HG03064 (cell line): ENCODE data around the gene LRRC28.

Experiments used
- ATAC-seq: cut with Tn5 transposase; IDR thresholded peaks from one replicate; pipeline ENCODE4 v1.9.1; 2021; ENCODE audit warnings: low read depth; ENCODE audit not compliant: unreplicated experiment

The LRRC28 gene

GRCh38 chr15:99296386-99296785 lies 45.1 kb downstream of the LRRC28 start:
- ATAC-seq, result no peak

- ATAC-seq, result no peak
Measured at GRCh38 chr15:99303907-99304306, 52.6 kb downstream of the LRRC28 start.

- no peak for ATAC-seq
Measured at GRCh38 chr15:99305761-99306505, 54.7 kb downstream of the LRRC28 start.

GRCh38 chr15:99306694-99307338 lies 55.5 kb downstream of the LRRC28 start:
- no peak for ATAC-seq

GRCh38 chr15:99307735-99308134 lies 56.5 kb downstream of the LRRC28 start:
- no peak for ATAC-seq

GRCh38 chr15:99310745-99311144 lies 59.5 kb downstream of the LRRC28 start:
- ATAC-seq, result no peak

GRCh38 chr15:99312228-99312627 lies 60.9 kb downstream of the LRRC28 start:
- no peak for ATAC-seq

GRCh38 chr15:99312794-99313193 lies 61.5 kb downstream of the LRRC28 start:
- ATAC-seq, result no peak

- no peak for ATAC-seq
Measured at GRCh38 chr15:99315636-99316035, 64.4 kb downstream of the LRRC28 start.

- ATAC-seq, result no peak
Measured at GRCh38 chr15:99320374-99321215, 69.3 kb downstream of the LRRC28 start.

- ATAC-seq, result no peak
Measured at GRCh38 chr15:99321468-99321867, 70.2 kb downstream of the LRRC28 start.

- ATAC-seq, result no peak
Measured at GRCh38 chr15:99322643-99323405, 71.5 kb downstream of the LRRC28 start.

GRCh38 chr15:99324082-99324620 lies 72.9 kb downstream of the LRRC28 start:
- no peak for ATAC-seq

GRCh38 chr15:99324700-99325099 lies 73.4 kb downstream of the LRRC28 start:
- no peak for ATAC-seq

GRCh38 chr15:99326235-99326634 lies 75.0 kb downstream of the LRRC28 start:
- no peak for ATAC-seq

- ATAC-seq, result no peak
Measured at GRCh38 chr15:99328106-99329072, 77.1 kb downstream of the LRRC28 start.

GRCh38 chr15:99331381-99331780 lies 80.1 kb downstream of the LRRC28 start:
- ATAC-seq, result no peak

GRCh38 chr15:99333413-99333812 lies 82.1 kb downstream of the LRRC28 start:
- no peak for ATAC-seq

GRCh38 chr15:99333981-99334380 lies 82.7 kb downstream of the LRRC28 start:
- no peak for ATAC-seq
